H1 (cell line): ENCODE data around the gene ZBTB46. TPM values are rescaled to one million over a fixed set of nuclear protein-coding genes. Genes with fewer than 3 reads are reported as not detected.
A peak's percentile ranks its signal among the peaks of the same experiment; 100 is the strongest.

Source experiments
- CTCF ChIA-PET: fragments of 300-600 bp; sonication (Branson Sonifier 250); formaldehyde crosslinking; loops from one replicate; lab custom pipeline; 2021; ENCODE audit not compliant: partially characterized antibody; lab: Charles Lee
- POLR2A ChIA-PET: fragments of 300-600 bp; sonication (Branson Sonifier 250); formaldehyde crosslinking; loops from one replicate; lab custom pipeline; 2021; ENCODE audit warnings: inconsistent platforms; ENCODE audit not compliant: partially characterized antibody; lab: Charles Lee
- DNase-seq, 2 experiments: peaks; one replicate each; pipeline versions ENCODE4 v3.0.0 to v3.0.0-alpha.2; 2010 to 2022; ENCODE audit warnings: low spot score in 2 of 2, low read depth in 1 of 2, mixed read lengths in 1 of 2
- FAIRE-seq: peaks from 2 replicates; lab custom pipeline; 2011; peaks lifted over from hg19 to GRCh38; lab: Jason Lieb, UNC
- H2AFZ ChIP-seq: 2 replicates; pipeline ENCODE4 v1.8.1; 2012; ENCODE audit warnings: low read length, inconsistent platforms
- H2AK5ac ChIP-seq: 2 replicates; pipeline ENCODE4 v1.6.1; 2013; ENCODE audit warnings: low read depth, low read length
- H2BK120ac ChIP-seq: replicated peaks from 2 replicates; pipeline ENCODE3; 2013; ENCODE audit warnings: low read depth, low read length, inconsistent platforms
- H2BK12ac ChIP-seq: 2 replicates; pipeline ENCODE4 v1.6.1; 2013; ENCODE audit warnings: low read depth, low read length
- H2BK15ac ChIP-seq: 2 replicates; pipeline ENCODE4 v1.6.1; 2013; ENCODE audit warnings: low read length
- H2BK20ac ChIP-seq: 2 replicates; pipeline ENCODE4 v1.6.1; 2013; ENCODE audit warnings: low read length
- H2BK5ac ChIP-seq: 2 replicates; pipeline ENCODE4 v1.6.1; 2013; ENCODE audit warnings: low read depth, low read length
- H3K14ac ChIP-seq: 2 replicates; pipeline ENCODE4 v1.6.1; 2013; ENCODE audit warnings: inconsistent platforms; ENCODE audit not compliant: insufficient read length
- H3K18ac ChIP-seq: 2 replicates; pipeline ENCODE4 v1.6.1; 2013; ENCODE audit warnings: low read length; ENCODE audit errors: extremely low read depth
- H3K23ac ChIP-seq: 2 replicates; pipeline ENCODE4 v1.6.1; 2013; ENCODE audit warnings: inconsistent platforms; ENCODE audit not compliant: insufficient read length
- H3K23me2 ChIP-seq: 2 replicates; pipeline ENCODE4 v1.6.1; 2013; ENCODE audit warnings: low read depth, low read length
- H3K27ac ChIP-seq: 2 replicates; pipeline ENCODE4 v1.6.1; 2011; ENCODE audit warnings: low read depth, low read length, inconsistent platforms
- H3K27me3 ChIP-seq, 4 experiments: replicated peaks in 1 of 4; 1 replicate in 1 of 4; 2 replicates in 3 of 4; pipeline versions ENCODE4 v1.6.1 to v1.8.1; 2011 to 2013; ENCODE audit warnings: low read length in 3 of 4, mild to moderate bottlenecking in 3 of 4, inconsistent platforms in 2 of 4, mixed read lengths in 2 of 4, moderate library complexity in 1 of 4; ENCODE audit not compliant: control insufficient read depth in 3 of 4, insufficient read depth in 3 of 4; ENCODE audit errors: extremely low read depth in 1 of 4
- H3K36me3 ChIP-seq, 4 experiments: 2 replicates each; pipeline versions ENCODE4 v1.6.1 to v1.8.1; 2011 to 2013; ENCODE audit warnings: mild to moderate bottlenecking in 4 of 4, low read length in 3 of 4, moderate library complexity in 2 of 4, control low read depth in 1 of 4, inconsistent platforms in 1 of 4; ENCODE audit not compliant: insufficient read depth in 4 of 4, control insufficient read depth in 2 of 4
- H3K4ac ChIP-seq: replicated peaks from 2 replicates; pipeline ENCODE3; 2013; ENCODE audit warnings: low read length, low read depth, mixed read lengths, inconsistent platforms; ENCODE audit not compliant: insufficient read length
- H3K4me1 ChIP-seq, 4 experiments: replicated peaks in 1 of 4; 1 replicate in 1 of 4; 2 replicates in 3 of 4; pipeline versions ENCODE4 v1.6.1 to v1.8.1; 2011 to 2013; ENCODE audit warnings: low read length in 3 of 4, inconsistent platforms in 2 of 4, mixed read lengths in 1 of 4; ENCODE audit not compliant: insufficient read depth in 4 of 4, control insufficient read depth in 3 of 4
- H3K4me2 ChIP-seq, 2 experiments: 2 replicates each; pipeline versions ENCODE4 v1.6.1 to v1.8.1; 2011 to 2013; ENCODE audit warnings: low read depth in 2 of 2, low read length in 2 of 2, control low read depth in 1 of 2, inconsistent platforms in 1 of 2, mild to moderate bottlenecking in 1 of 2; ENCODE audit not compliant: insufficient read depth in 1 of 2
- H3K4me3 ChIP-seq, 4 experiments: fragments of 200-600, 300-600 bp in 1 of 4; sonication (generic), shearing (Covaris generic), sonication (Bioruptor Twin) in 1 of 4; 2 replicates each; pipeline versions ENCODE4 v1.5.1 to v1.8.1; 2011 to 2016; ENCODE audit warnings: low read length in 4 of 4, low read depth in 3 of 4, control low read depth in 2 of 4, inconsistent platforms in 2 of 4, mild to moderate bottlenecking in 2 of 4, mixed read lengths in 1 of 4, moderate library complexity in 1 of 4; ENCODE audit not compliant: insufficient read depth in 2 of 4; ENCODE audit errors: extremely low read depth in 1 of 4
- H3K56ac ChIP-seq: replicated peaks from 2 replicates; pipeline ENCODE3; 2013; ENCODE audit warnings: low read depth, mild to moderate bottlenecking, mixed read lengths, low read length, inconsistent platforms; ENCODE audit not compliant: insufficient read length
- H3K79me1 ChIP-seq: 2 replicates; pipeline ENCODE4 v1.6.1; 2013; ENCODE audit warnings: low read depth, low read length, control low read depth
- H3K79me2 ChIP-seq, 2 experiments: 2 replicates each; pipeline versions ENCODE4 v1.6.1 to v1.8.1; 2012 to 2013; ENCODE audit warnings: low read length in 2 of 2, mild to moderate bottlenecking in 2 of 2, inconsistent platforms in 1 of 2; ENCODE audit not compliant: insufficient read depth in 2 of 2, control insufficient read depth in 1 of 2
- H3K9ac ChIP-seq, 4 experiments: replicated peaks in 1 of 4; 1 replicate in 1 of 4; 2 replicates in 3 of 4; pipeline versions ENCODE4 v1.6.1 to v1.8.1; 2011 to 2013; ENCODE audit warnings: low read depth in 3 of 4, low read length in 3 of 4, control low read depth in 2 of 4, mild to moderate bottlenecking in 2 of 4, moderate library complexity in 2 of 4, inconsistent platforms in 1 of 4; ENCODE audit errors: extremely low read depth in 1 of 4
- H3K9me3 ChIP-seq, 2 experiments: 2 replicates each; pipeline versions ENCODE4 v1.6.1 to v1.8.1; 2012 to 2013; ENCODE audit warnings: mild to moderate bottlenecking in 2 of 2, moderate library complexity in 2 of 2, control low read depth in 1 of 2, inconsistent platforms in 1 of 2, low read depth in 1 of 2, low read length in 1 of 2, mixed read lengths in 1 of 2; ENCODE audit not compliant: insufficient read depth in 2 of 2
- H4K20me1 ChIP-seq, 2 experiments: replicated peaks in 1 of 2; 2 replicates each; pipeline versions ENCODE3 to v1.8.1; 2011 to 2013; ENCODE audit warnings: inconsistent platforms in 2 of 2, low read length in 2 of 2, mild to moderate bottlenecking in 1 of 2; ENCODE audit not compliant: insufficient read depth in 2 of 2, control insufficient read depth in 1 of 2
- H4K5ac ChIP-seq: 2 replicates; pipeline ENCODE4 v1.6.1; 2013; ENCODE audit warnings: low read length, low read depth, mixed read lengths, inconsistent platforms; ENCODE audit not compliant: insufficient read length
- H4K8ac ChIP-seq: 2 replicates; pipeline ENCODE4 v1.8.0; 2013; ENCODE audit warnings: mild to moderate bottlenecking, moderate library complexity, low read length, inconsistent platforms; ENCODE audit not compliant: insufficient read depth; ENCODE audit errors: extremely low read depth
- H4K91ac ChIP-seq: replicated peaks from 2 replicates; pipeline ENCODE3; 2013; ENCODE audit warnings: low read length, mixed read lengths, inconsistent platforms; ENCODE audit not compliant: insufficient read length
- CREB1 ChIP-seq: IDR thresholded peaks from 2 replicates; pipeline ENCODE4 v1.6.1; 2012; ENCODE audit warnings: inconsistent platforms
- EGR1 ChIP-seq: IDR thresholded peaks from 2 replicates; pipeline ENCODE4 v1.6.1; 2011; ENCODE audit warnings: low read depth, low read length, borderline replicate concordance
- HDAC2 ChIP-seq, 2 experiments: fragments of 300-600 bp in 1 of 2; sonication (generic) in 1 of 2; IDR thresholded peaks; 2 replicates each; pipeline ENCODE4 v1.6.1; 2011 to 2012; ENCODE audit warnings: low read depth in 2 of 2, low read length in 2 of 2, mild to moderate bottlenecking in 2 of 2, moderate library complexity in 2 of 2, borderline replicate concordance in 1 of 2, inconsistent platforms in 1 of 2
- JUND ChIP-seq: IDR thresholded peaks from 2 replicates; pipeline ENCODE4 v1.6.1; 2011; ENCODE audit warnings: mild to moderate bottlenecking, improper control_type of control experiment, low read length
- KDM4A ChIP-seq: IDR thresholded peaks from one replicate; pipeline ENCODE4 v1.7.1; 2012; ENCODE audit warnings: low read depth, mild to moderate bottlenecking, moderate library complexity, low read length, inconsistent platforms; ENCODE audit not compliant: severe bottlenecking
- NRF1 ChIP-seq: IDR thresholded peaks from 2 replicates; pipeline ENCODE4 v1.6.1; 2011; ENCODE audit warnings: mild to moderate bottlenecking, low read depth, low read length, improper control_type of control experiment
- SIRT6 ChIP-seq: IDR thresholded peaks from one replicate; pipeline ENCODE4 v1.7.1; 2012; ENCODE audit warnings: low read length, inconsistent platforms
- SIX5 ChIP-seq: IDR thresholded peaks from 2 replicates; pipeline ENCODE4 v1.6.1; 2011; ENCODE audit warnings: mild to moderate bottlenecking, low read depth, low read length
- SP4 ChIP-seq: IDR thresholded peaks from 2 replicates; pipeline ENCODE4 v1.6.1; 2012; ENCODE audit warnings: low read length, inconsistent platforms
- SUZ12 ChIP-seq: fragments of 200-600 bp; sonication (generic); IDR thresholded peaks from 2 replicates; pipeline ENCODE4 v1.6.1; 2012; ENCODE audit warnings: mild to moderate bottlenecking, inconsistent platforms, low read length, moderate library complexity, mixed read lengths
- TAF1 ChIP-seq: IDR thresholded peaks from 2 replicates; pipeline ENCODE4 v1.6.1; 2011; ENCODE audit warnings: mild to moderate bottlenecking, low read depth, low read length
- WGBS, 2 experiments: shearing (Covaris generic) in 1 of 2; methylation state at CpG; one replicate each; pipeline versions ENCODE4 v1.1.6 to v1.1.7; 2013 to 2015; ENCODE audit warnings: low lambda C conversion rate in 2 of 2, mixed read lengths in 2 of 2, inconsistent platforms in 1 of 2, low coverage in 1 of 2, missing lambda C conversion rate in 1 of 2; ENCODE audit not compliant: insufficient replicate concordance in 2 of 2, insufficient coverage in 1 of 2, insufficient read length in 1 of 2; ENCODE audit errors: extremely low coverage in 1 of 2, missing lambda C conversion rate in 1 of 2; 5-methylcytosine and 5-hydroxymethylcytosine counted together
- polyA plus RNA-seq, 7 experiments: library from polyadenylated mRNA; depleted of rRNA in 3 of 7; stranded (reverse) in 5 of 7; unstranded in 2 of 7; fragments of >200 nt in 5 of 7; fragments of 200-250 nt in 2 of 7; gene quantifications; 1 replicate in 5 of 7; 2 replicates in 1 of 7; 4 replicates in 1 of 7; pipeline versions ENCODE4 v1.2.1 to v1.2.3, GENCODE V29; 2011 to 2013; ENCODE audit warnings: missing spikeins in 2 of 7, mixed read lengths in 2 of 7
- total RNA-seq: library from RNA; stranded (reverse); fragmentation: NEBNext Ultra II Directional; extraction: Animal tissue kit (Norgen Biotek cat#: 25700); gene quantifications from 2 replicates; pipeline ENCODE4 v1.2.1, GENCODE V29; 2021
- TF ChIP-seq, protein P1 (sequence below): IDR thresholded peaks from 2 replicates; pipeline ENCODE4 v1.6.1; 2012; ENCODE audit warnings: inconsistent platforms
- TF ChIP-seq, protein P2 (sequence below): IDR thresholded peaks from 2 replicates; pipeline ENCODE4 v1.6.1; 2011; ENCODE audit warnings: low read depth, mild to moderate bottlenecking, low read length; ENCODE audit not compliant: insufficient read depth

Gene ZBTB46
- total and polyA plus RNA-seq, 2 of the 8 experiments (the other 6 are each of a cell fraction or from before 2014, with no cell fraction given), result 6.4 to 22.4 TPM

DNA sequence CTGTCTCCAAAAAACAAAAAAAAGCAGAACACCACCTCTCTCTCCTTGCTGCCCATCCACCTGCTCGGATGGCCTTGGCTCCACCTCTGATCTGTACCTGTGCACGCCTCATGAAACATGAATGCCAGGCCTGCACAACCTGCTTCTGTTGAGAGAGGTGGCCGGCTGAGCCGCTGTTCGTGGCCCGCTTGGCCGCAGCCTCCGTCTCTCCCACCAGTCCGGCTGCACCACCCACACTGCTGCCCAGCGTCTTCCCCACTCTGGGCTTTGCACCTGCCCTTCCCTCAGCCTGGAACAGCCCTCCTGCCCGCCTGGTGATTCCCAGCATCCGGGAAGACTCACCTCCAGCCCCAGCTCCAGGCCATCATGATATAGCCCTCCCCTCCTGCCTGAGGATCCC, 12.2 kb upstream of the ZBTB46 start:
- CTCF ChIA-PET, result interaction anchor here (0.6 to 1.2 kb wide), 3 partner anchors 14 to 219 kb away, joined by 3 to 4 read pairs (median 3); no protein-coding TSS in a partner anchor
- Histone ChIP-seq H3K9me3 (no peaks in the 10 kb centered on the region), H4K20me1 (peaks cover 0 to 5% of the 10 kb centered on the region in 2 experiments), H2BK120ac (no peak overlapping the region), H3K4me1 (peaks cover 6 to 28% (median 20%) of the 10 kb centered on the region in 4 experiments), H3K4ac (no peak overlapping the region), H3K4me2 (no peak overlapping the region), H2BK15ac (peak overlapping the region; percentile 88; the same call in 1 of the 2 replicates), H3K9ac (no peak overlapping the region), H2BK12ac (peak overlapping the region; percentile 55; the same call in 1 of the 2 replicates), H3K56ac (no peak overlapping the region), H2AFZ (no peak overlapping the region), H3K23me2 (peaks cover 12% of the 10 kb centered on the region; the same call in 1 of the 2 replicates), H3K79me1 (no peaks in the 10 kb centered on the region), H3K18ac (peak overlapping the region; percentile 62), H3K79me2 (no peaks in the 10 kb centered on the region), H4K5ac (no peak overlapping the region), H3K14ac (no peak overlapping the region), H2AK5ac (no peak overlapping the region), H3K36me3 (no peaks in the 10 kb centered on the region), H4K91ac (no peak overlapping the region), H4K8ac (no peak overlapping the region), H3K27me3 (no peaks in the 10 kb centered on the region), H2BK5ac (peak overlapping the region; percentile 44; the same call in 1 of the 2 replicates), H2BK20ac (no peak overlapping the region), H3K27ac (no peak overlapping the region), H3K23ac (no peak overlapping the region), H3K4me3 (no peak overlapping the region)
- DNase-seq (no peak), FAIRE-seq (no peak)
- WGBS, 2 experiments, result 85% methylated on average over 12 of the region's 12 CpGs; no CpG with 5 or more reads in 1 of the 2 experiments
- POLR2A ChIA-PET, result interaction anchor here (1.1 to 1.7 kb wide), 2 partner anchors 21 to 22 kb away, joined by 4 to 6 read pairs; partner anchors contain the start of gene TPD52L2
- TF ChIP-seq NRF1 (no peak), EGR1 (no peak), SP4 (no peak), TAF1 (no peak), SUZ12 (no peak), SIRT6 (no peak), KDM4A (no peak), SIX5 (no peak), HDAC2 (IDR thresholded peaks at IDR 0.05; ENCODE audit: borderline replicate concordance in 1 of 2, low read depth in 2 of 2, low read length in 2 of 2) (no peak), JUND (no peak), CREB1 (no peak)
- TF ChIP-seq, protein P1, sequence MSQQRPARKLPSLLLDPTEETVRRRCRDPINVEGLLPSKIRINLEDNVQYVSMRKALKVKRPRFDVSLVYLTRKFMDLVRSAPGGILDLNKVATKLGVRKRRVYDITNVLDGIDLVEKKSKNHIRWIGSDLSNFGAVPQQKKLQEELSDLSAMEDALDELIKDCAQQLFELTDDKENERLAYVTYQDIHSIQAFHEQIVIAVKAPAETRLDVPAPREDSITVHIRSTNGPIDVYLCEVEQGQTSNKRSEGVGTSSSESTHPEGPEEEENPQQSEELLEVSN, result no peak
- TF ChIP-seq, protein P2, sequence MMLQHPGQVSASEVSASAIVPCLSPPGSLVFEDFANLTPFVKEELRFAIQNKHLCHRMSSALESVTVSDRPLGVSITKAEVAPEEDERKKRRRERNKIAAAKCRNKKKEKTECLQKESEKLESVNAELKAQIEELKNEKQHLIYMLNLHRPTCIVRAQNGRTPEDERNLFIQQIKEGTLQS, result no peak
